ENCODE measurements around the gene SMIM10.
"Not testable (repeated sequence)": the region's sequence is repeated elsewhere in the genome, so short reads cannot be mapped to it uniquely, and the experiment has no call there.

SMIM10 gene

GRCh38 chrX:135015523-135016245 lies 24.9 kb downstream of the SMIM10 start:
- no peak for DNase-seq

- not testable (repeated sequence) for DNase-seq
Measured at GRCh38 chrX:135019890-135020289, 29.1 kb downstream of the SMIM10 start.

GRCh38 chrX:135023791-135024190 lies 33.0 kb downstream of the SMIM10 start:
- DNase-seq: not testable (repeated sequence)

- DNase-seq: no peak
Measured at GRCh38 chrX:135024526-135024925, 33.7 kb downstream of the SMIM10 start.

- not testable (repeated sequence) for DNase-seq
Measured at GRCh38 chrX:135030207-135030963, 39.6 kb downstream of the SMIM10 start.

- DNase-seq: not testable (repeated sequence)
Measured at GRCh38 chrX:135041149-135042123, 50.6 kb downstream of the SMIM10 start.
